Vagina (tissue), 2 donors: ENCODE data around the gene MEA1. TPM values are rescaled to one million over a fixed set of nuclear protein-coding genes. Genes with fewer than 3 reads are reported as not detected.

Experiments
- DNase-seq, 2 donors: peaks; one replicate each; pipeline ENCODE4 v3.0.0-alpha.2; 2017; ENCODE audit errors: extremely low spot score in 2 of 2
- H3K27ac ChIP-seq: fragments of 200-600 bp; sonication (generic); one replicate; pipeline ENCODE4 v1.5.1; 2019
- H3K27me3 ChIP-seq: fragments of 200-600 bp; sonication (generic); one replicate; pipeline ENCODE4 v1.5.1; 2019
- H3K36me3 ChIP-seq, 2 donors: fragments of 200-600 bp; sonication (generic); one replicate each; pipeline ENCODE4 v1.5.1; 2017 to 2019
- H3K4me1 ChIP-seq: fragments of 200-600 bp; sonication (generic); one replicate; pipeline ENCODE4 v1.5.1; 2019
- H3K4me3 ChIP-seq, 2 donors: fragments of 200-600 bp; sonication (generic); 1 replicate in 1 of 2; 2 replicates in 1 of 2; pipeline ENCODE4 v1.5.1; 2016 to 2019
- H3K9me3 ChIP-seq: fragments of 200-600 bp; sonication (generic); one replicate; pipeline ENCODE4 v1.5.1; 2019
- CTCF ChIP-seq, 3 experiments: fragments of 450-650 bp in 2 of 3; fragments of 200-600 bp in 1 of 3; sonication (generic) in 1 of 3; IDR thresholded peaks; one replicate each; pipeline ENCODE4 v1.5.1; 2017 to 2019; ENCODE audit warnings: antibody characterized with exemption in 3 of 3, mild to moderate bottlenecking in 2 of 3, moderate library complexity in 2 of 3
- POLR2A ChIP-seq, 2 donors: fragments of 450-650 bp; IDR thresholded peaks; one replicate each; pipeline ENCODE4 v1.6.1; 2017; ENCODE audit warnings: antibody characterized with exemption in 2 of 2, mild to moderate bottlenecking in 2 of 2, moderate library complexity in 2 of 2
- POLR2AphosphoS5 ChIP-seq, 2 donors: sonication (generic); formaldehyde crosslinking; IDR thresholded peaks; one replicate each; pipeline ENCODE4 v1.9.0; 2017; ENCODE audit warnings: antibody characterized with exemption in 2 of 2, mild to moderate bottlenecking in 2 of 2, low read depth in 1 of 2; ENCODE audit not compliant: insufficient read depth in 1 of 2
- intact Hi-C: fragments of 100-400 bp; cut with DNase I; formaldehyde crosslinking; loops from one replicate; pipeline ENCODE4 v1.15.1; 2023
- total RNA-seq: library from RNA; depleted of rRNA; stranded (reverse); fragments of >200 nt; gene quantifications from one replicate; pipeline ENCODE4 v1.2.3, GENCODE V29; 2016

MEA1 gene
- total RNA-seq, 1 donor from 2014 or later: 40.3 TPM

GRCh38 chr6:42993445-42993844, 20.3 kb downstream of the MEA1 start:
- Histone ChIP-seq H3K27ac (no peak overlapping the region), H3K4me1 (peaks cover 9% of the 10 kb centered on the region), H3K27me3 (no peaks in the 10 kb centered on the region), H3K36me3 (peaks cover 0 to 13% of the 10 kb centered on the region in 2 donors), H3K9me3 (no peaks in the 10 kb centered on the region), H3K4me3 (no peak overlapping the region)
- no peak for DNase-seq
- intact Hi-C loops: no loop called here
- TF ChIP-seq POLR2AphosphoS5 (IDR thresholded peaks at IDR 0.05; ENCODE audit: insufficient read depth in 1 of 2, low read depth in 1 of 2): no peak
- no peak for TF ChIP-seq POLR2A (IDR thresholded peaks at IDR 0.05)

DNA sequence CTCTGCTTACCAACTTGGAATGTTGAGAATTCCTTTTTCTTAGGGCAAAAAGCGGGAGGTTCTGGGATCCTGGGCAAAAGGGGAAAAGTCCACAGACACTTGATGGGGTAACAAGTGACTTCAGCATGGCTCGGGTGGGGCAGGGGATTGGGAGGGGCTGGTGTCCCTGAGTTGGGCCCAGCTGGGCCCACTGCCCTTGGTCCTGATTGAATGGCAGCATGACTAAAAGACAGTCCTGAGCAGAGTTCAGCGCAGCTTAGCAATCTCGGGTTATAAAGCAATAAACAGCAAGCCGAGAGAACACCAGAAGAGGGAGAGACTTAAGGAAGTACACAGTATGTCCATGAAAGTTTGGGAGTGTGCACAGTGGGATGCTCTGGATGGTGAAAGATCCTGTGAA, 23.8 kb downstream of the MEA1 start:
- Histone ChIP-seq H3K9me3 (no peaks in the 10 kb centered on the region), H3K4me3 (no peak overlapping the region), H3K4me1 (peaks cover 44% of the 10 kb centered on the region), H3K36me3 (peaks cover 0 to 13% of the 10 kb centered on the region in 2 donors), H3K27ac (no peak overlapping the region), H3K27me3 (no peaks in the 10 kb centered on the region)
- intact Hi-C loops: loop anchor here (5.0 kb wide), 1 partner anchor 62 kb away; the partner anchor contains the start of gene CUL7
- no peak for DNase-seq
- TF ChIP-seq POLR2AphosphoS5 (IDR thresholded peaks at IDR 0.05; ENCODE audit: insufficient read depth in 1 of 2, low read depth in 1 of 2) (no peak), POLR2A (IDR thresholded peaks at IDR 0.05) (no peak), CTCF (IDR thresholded peaks at IDR 0.05) (no peak)

DNA sequence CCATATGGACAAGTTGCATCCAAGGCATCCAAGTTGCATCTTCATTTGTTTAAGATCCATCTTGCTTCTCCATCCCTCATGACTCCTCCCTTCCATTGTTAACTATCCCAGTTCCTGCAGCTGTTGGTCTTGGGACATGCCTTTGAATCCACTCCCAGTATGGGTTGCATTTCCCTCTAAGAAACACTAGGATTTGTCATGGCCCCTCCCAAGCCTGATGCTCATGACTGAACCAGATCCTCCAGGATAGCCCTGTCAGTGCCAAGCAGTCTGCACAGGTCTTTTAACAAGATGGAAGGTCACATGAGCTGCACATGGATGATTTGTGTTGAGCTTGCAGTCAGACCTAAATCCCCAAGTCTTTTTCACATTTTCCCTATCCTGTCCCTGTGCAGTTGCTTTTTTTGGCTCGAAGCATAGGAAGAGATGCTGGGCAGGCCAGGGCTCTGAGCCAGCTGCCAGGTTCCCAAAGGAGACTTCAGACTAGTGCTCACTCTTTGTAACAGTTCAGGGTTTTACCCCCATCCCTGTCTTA, 25.2 kb downstream of the MEA1 start:
- TF ChIP-seq CTCF (IDR thresholded peaks at IDR 0.05) (no peak), POLR2A (IDR thresholded peaks at IDR 0.05) (no peak), POLR2AphosphoS5 (IDR thresholded peaks at IDR 0.05; ENCODE audit: insufficient read depth in 1 of 2, low read depth in 1 of 2) (no peak)
- no peak overlapping the region for H3K4me3 ChIP-seq
- no peaks in the 10 kb centered on the region for H3K9me3 ChIP-seq
- intact Hi-C loops: loop anchor here (5.0 kb wide), 1 partner anchor 64 kb away; the partner anchor contains the start of gene CUL7
- H3K27ac ChIP-seq: peak overlapping the region; percentile 44
- H3K36me3 ChIP-seq: peaks cover 0 to 13% of the 10 kb centered on the region in 2 donors
- H3K27me3 ChIP-seq: no peaks in the 10 kb centered on the region
- peaks cover 52% of the 10 kb centered on the region for H3K4me1 ChIP-seq
- no peak for DNase-seq

- no peak for TF ChIP-seq POLR2A (IDR thresholded peaks at IDR 0.05)
- TF ChIP-seq CTCF (IDR thresholded peaks at IDR 0.05): no peak
- no peak for TF ChIP-seq POLR2AphosphoS5 (IDR thresholded peaks at IDR 0.05; ENCODE audit: insufficient read depth in 1 of 2, low read depth in 1 of 2)
- peak overlapping the region; percentile 48 for H3K27ac ChIP-seq
- H3K36me3 ChIP-seq: peaks cover 0 to 13% of the 10 kb centered on the region in 2 donors
- no peaks in the 10 kb centered on the region for H3K27me3 ChIP-seq
- intact Hi-C loops: loop anchor here (5.0 kb wide), 1 partner anchor 65 kb away; the partner anchor contains the start of gene CUL7
- H3K4me3 ChIP-seq: no peak overlapping the region
- H3K4me1 ChIP-seq: peaks cover 57% of the 10 kb centered on the region
- H3K9me3 ChIP-seq: no peaks in the 10 kb centered on the region
- DNase-seq: no peak
Observed at GRCh38 chr6:42987533-42988451, 26.0 kb downstream of the MEA1 start.

GRCh38 chr6:42984924-42985475, 28.7 kb downstream of the MEA1 start:
- TF ChIP-seq POLR2A (IDR thresholded peaks at IDR 0.05): no peak
- no peak for TF ChIP-seq CTCF (IDR thresholded peaks at IDR 0.05)
- no peak for TF ChIP-seq POLR2AphosphoS5 (IDR thresholded peaks at IDR 0.05; ENCODE audit: insufficient read depth in 1 of 2, low read depth in 1 of 2)
- Histone ChIP-seq H3K9me3 (no peaks in the 10 kb centered on the region), H3K27ac (peak overlapping the region; percentile 90), H3K27me3 (no peaks in the 10 kb centered on the region), H3K36me3 (peaks cover 0 to 8% of the 10 kb centered on the region in 2 donors), H3K4me1 (peaks cover 62% of the 10 kb centered on the region), H3K4me3 (peak overlapping the region; percentile 95 to 96)
- intact Hi-C loops: loop anchor here (5.0 kb wide), 1 partner anchor 67 kb away; the partner anchor contains the start of gene CUL7
- no peak for DNase-seq
